HepG2 (cell line): Measurements from ENCODE around the gene CYTH2.

ENCODE experiments used
- ARNT ChIP-seq: fragments of 450-650 bp; IDR thresholded peaks from 2 replicates; pipeline ENCODE4 v1.6.1; 2017
- E2F1 ChIP-seq: sonication (generic); formaldehyde crosslinking; IDR thresholded peaks from 2 replicates; pipeline ENCODE4 v1.5.0; 2020; ENCODE audit warnings: missing genetic modification reagents
- EED ChIP-seq: sonication (generic); formaldehyde crosslinking; IDR thresholded peaks from 2 replicates; pipeline ENCODE4 v1.5.0; 2020; ENCODE audit warnings: mild to moderate bottlenecking, missing genetic modification reagents
- EHMT2 ChIP-seq: fragments of 200-600 bp; sonication (generic); IDR thresholded peaks from 2 replicates; pipeline ENCODE4 v1.7.0; 2017; ENCODE audit warnings: antibody characterized with exemption, low read depth, low read length, borderline replicate concordance
- RFX3 ChIP-seq: IDR thresholded peaks from 2 replicates; pipeline ENCODE4 v1.6.1; 2016; ENCODE audit warnings: missing biosample characterization, missing genetic modification reagents
- TOE1 ChIP-seq: sonication (generic); formaldehyde crosslinking; IDR thresholded peaks from 2 replicates; pipeline ENCODE4 v1.4.0; 2020; ENCODE audit warnings: mild to moderate bottlenecking, missing genetic modification reagents
- ZNF510 ChIP-seq: sonication (generic); formaldehyde crosslinking; IDR thresholded peaks from 2 replicates; pipeline ENCODE4 v1.4.0; 2020; ENCODE audit warnings: low read depth, mild to moderate bottlenecking, missing genetic modification reagents
- ZNF792 ChIP-seq: IDR thresholded peaks from 2 replicates; pipeline ENCODE4 v1.6.1; 2016
- TF ChIP-seq, protein P1 (sequence below), 2 experiments: IDR thresholded peaks; 2 replicates each; pipeline ENCODE4 v1.6.1; 2011 to 2012; ENCODE audit warnings: low read length in 2 of 2, borderline replicate concordance in 1 of 2, low read depth in 1 of 2, mild to moderate bottlenecking in 1 of 2, moderate library complexity in 1 of 2
- TF ChIP-seq, protein P2 (sequence below): sonication (generic); formaldehyde crosslinking; IDR thresholded peaks from 2 replicates; pipeline ENCODE4 v1.5.0; 2020; ENCODE audit warnings: mild to moderate bottlenecking, missing genetic modification reagents, moderate library complexity
- TF ChIP-seq, protein P3 (sequence below): sonication (generic); formaldehyde crosslinking; IDR thresholded peaks from 2 replicates; pipeline ENCODE4 v1.9.0; 2021; ENCODE audit warnings: missing genetic modification reagents, mild to moderate bottlenecking, borderline replicate concordance

DNA sequence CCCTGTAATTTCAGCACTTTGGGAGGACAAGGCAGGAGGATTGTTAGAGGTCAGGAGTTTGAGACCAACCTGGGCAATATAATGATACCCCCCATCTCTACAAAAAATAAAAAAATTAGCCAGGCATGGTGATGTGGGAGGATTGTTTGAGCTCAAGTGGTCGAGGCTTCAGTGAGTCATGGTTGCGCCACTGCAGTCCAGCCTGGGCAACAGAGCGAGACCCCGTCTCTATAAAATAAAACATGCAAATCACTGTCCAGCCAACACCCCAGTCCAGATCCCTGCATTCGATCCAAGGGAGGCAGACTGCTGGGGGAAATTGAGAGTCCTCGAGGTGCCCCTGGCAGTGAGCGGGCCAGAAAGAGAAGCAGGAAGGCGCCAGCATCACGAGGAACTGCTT lies 7.0 kb downstream of the CYTH2 start:
- no peak for TF ChIP-seq EED (CRISPR knock-in tag)
- no peak for TF ChIP-seq E2F1 (CRISPR knock-in tag)
- TF ChIP-seq EHMT2, result no peak
- no peak for TF ChIP-seq ZNF510 (CRISPR knock-in tag)
- TF ChIP-seq, protein P1, sequence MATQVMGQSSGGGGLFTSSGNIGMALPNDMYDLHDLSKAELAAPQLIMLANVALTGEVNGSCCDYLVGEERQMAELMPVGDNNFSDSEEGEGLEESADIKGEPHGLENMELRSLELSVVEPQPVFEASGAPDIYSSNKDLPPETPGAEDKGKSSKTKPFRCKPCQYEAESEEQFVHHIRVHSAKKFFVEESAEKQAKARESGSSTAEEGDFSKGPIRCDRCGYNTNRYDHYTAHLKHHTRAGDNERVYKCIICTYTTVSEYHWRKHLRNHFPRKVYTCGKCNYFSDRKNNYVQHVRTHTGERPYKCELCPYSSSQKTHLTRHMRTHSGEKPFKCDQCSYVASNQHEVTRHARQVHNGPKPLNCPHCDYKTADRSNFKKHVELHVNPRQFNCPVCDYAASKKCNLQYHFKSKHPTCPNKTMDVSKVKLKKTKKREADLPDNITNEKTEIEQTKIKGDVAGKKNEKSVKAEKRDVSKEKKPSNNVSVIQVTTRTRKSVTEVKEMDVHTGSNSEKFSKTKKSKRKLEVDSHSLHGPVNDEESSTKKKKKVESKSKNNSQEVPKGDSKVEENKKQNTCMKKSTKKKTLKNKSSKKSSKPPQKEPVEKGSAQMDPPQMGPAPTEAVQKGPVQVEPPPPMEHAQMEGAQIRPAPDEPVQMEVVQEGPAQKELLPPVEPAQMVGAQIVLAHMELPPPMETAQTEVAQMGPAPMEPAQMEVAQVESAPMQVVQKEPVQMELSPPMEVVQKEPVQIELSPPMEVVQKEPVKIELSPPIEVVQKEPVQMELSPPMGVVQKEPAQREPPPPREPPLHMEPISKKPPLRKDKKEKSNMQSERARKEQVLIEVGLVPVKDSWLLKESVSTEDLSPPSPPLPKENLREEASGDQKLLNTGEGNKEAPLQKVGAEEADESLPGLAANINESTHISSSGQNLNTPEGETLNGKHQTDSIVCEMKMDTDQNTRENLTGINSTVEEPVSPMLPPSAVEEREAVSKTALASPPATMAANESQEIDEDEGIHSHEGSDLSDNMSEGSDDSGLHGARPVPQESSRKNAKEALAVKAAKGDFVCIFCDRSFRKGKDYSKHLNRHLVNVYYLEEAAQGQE (IDR thresholded peaks at IDR 0.05; ENCODE audit: borderline replicate concordance in 1 of 2, low read depth in 1 of 2, low read length in 2 of 2), result no peak
- no peak for TF ChIP-seq ARNT
- TF ChIP-seq, protein P2, sequence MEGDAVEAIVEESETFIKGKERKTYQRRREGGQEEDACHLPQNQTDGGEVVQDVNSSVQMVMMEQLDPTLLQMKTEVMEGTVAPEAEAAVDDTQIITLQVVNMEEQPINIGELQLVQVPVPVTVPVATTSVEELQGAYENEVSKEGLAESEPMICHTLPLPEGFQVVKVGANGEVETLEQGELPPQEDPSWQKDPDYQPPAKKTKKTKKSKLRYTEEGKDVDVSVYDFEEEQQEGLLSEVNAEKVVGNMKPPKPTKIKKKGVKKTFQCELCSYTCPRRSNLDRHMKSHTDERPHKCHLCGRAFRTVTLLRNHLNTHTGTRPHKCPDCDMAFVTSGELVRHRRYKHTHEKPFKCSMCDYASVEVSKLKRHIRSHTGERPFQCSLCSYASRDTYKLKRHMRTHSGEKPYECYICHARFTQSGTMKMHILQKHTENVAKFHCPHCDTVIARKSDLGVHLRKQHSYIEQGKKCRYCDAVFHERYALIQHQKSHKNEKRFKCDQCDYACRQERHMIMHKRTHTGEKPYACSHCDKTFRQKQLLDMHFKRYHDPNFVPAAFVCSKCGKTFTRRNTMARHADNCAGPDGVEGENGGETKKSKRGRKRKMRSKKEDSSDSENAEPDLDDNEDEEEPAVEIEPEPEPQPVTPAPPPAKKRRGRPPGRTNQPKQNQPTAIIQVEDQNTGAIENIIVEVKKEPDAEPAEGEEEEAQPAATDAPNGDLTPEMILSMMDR, result no peak
- TF ChIP-seq TOE1 (CRISPR knock-in tag), result no peak
- TF ChIP-seq ZNF792 (CRISPR knock-in tag), result no peak
- TF ChIP-seq RFX3 (CRISPR knock-in tag), result no peak
- TF ChIP-seq, protein P3, sequence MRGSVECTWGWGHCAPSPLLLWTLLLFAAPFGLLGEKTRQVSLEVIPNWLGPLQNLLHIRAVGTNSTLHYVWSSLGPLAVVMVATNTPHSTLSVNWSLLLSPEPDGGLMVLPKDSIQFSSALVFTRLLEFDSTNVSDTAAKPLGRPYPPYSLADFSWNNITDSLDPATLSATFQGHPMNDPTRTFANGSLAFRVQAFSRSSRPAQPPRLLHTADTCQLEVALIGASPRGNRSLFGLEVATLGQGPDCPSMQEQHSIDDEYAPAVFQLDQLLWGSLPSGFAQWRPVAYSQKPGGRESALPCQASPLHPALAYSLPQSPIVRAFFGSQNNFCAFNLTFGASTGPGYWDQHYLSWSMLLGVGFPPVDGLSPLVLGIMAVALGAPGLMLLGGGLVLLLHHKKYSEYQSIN (CRISPR knock-in tag), result no peak
